HepG2 (cell line): ENCODE results near the gene UVSSA. TPM values are rescaled to one million over a fixed set of nuclear protein-coding genes. Genes with fewer than 3 reads are reported as not detected.

Experiments used
- ATAC-seq: fragments of 200-7000 bp; cut with Tn5 transposase; 3 replicates; pipeline ENCODE4 v1.9.1; 2020; ENCODE audit warnings: mild to moderate bottlenecking, moderate library complexity
- BruUV-seq: library from RNA; stranded (reverse); fragments of 400-500 nt; replicated peaks from 2 replicates; lab custom pipeline; 2021; lab: Mats Ljungman, UMichigan
- CTCF ChIA-PET: fragments of 300-600 bp; formaldehyde crosslinking; extraction: SDS; loops from one replicate; lab custom pipeline; 2021; ENCODE audit warnings: low total read pairs, inconsistent platforms, low intra/inter-chr PET ratio; lab: Yijun Ruan, JAX
- POLR2A ChIA-PET: fragments of 350-600 bp; sonication (Branson Sonifier 250); formaldehyde crosslinking; loops from one replicate; lab custom pipeline; 2020; ENCODE audit warnings: antibody characterized with exemption, inconsistent platforms; lab: Yijun Ruan, JAX
- DNase-seq: peaks from one replicate; pipeline ENCODE4 v3.0.0-alpha.2; 2015; ENCODE audit warnings: low spot score
- FAIRE-seq: peaks from 3 replicates; lab custom pipeline; 2011; peaks lifted over from hg19 to GRCh38; lab: Jason Lieb, UNC
- H2AFZ ChIP-seq: one replicate; pipeline ENCODE4 v1.6.1; 2011; ENCODE audit warnings: low read length, inconsistent platforms
- H3K27ac ChIP-seq: fragments of 300-600 bp; 3 replicates; pipeline ENCODE4 v1.8.0; 2011; ENCODE audit warnings: mixed run types, mild to moderate bottlenecking, mixed read lengths, low read length, inconsistent platforms; ENCODE audit not compliant: insufficient read depth; ENCODE audit errors: extremely low read length
- H3K27me3 ChIP-seq, 2 experiments: fragments of 200-600 bp in 1 of 2; 2 replicates in 1 of 2; 3 replicates in 1 of 2; pipeline versions ENCODE4 v1.6.0 to v1.8.0; 2011; ENCODE audit warnings: low read length in 2 of 2, mild to moderate bottlenecking in 2 of 2, moderate library complexity in 2 of 2, inconsistent platforms in 1 of 2; ENCODE audit not compliant: insufficient read depth in 2 of 2, control insufficient read depth in 1 of 2
- H3K36me3 ChIP-seq, 2 experiments: fragments of 200-600 bp in 1 of 2; replicated peaks in 1 of 2; 2 replicates in 1 of 2; 3 replicates in 1 of 2; pipeline versions ENCODE4 v1.5.1 to v1.8.0; 2011; ENCODE audit warnings: low read length in 2 of 2, inconsistent platforms in 1 of 2; ENCODE audit not compliant: insufficient read depth in 2 of 2, control insufficient read depth in 1 of 2
- H3K4me1 ChIP-seq: 2 replicates; pipeline ENCODE4 v1.5.1; 2012; ENCODE audit warnings: low read length, inconsistent platforms; ENCODE audit not compliant: insufficient read depth
- H3K4me2 ChIP-seq: 2 replicates; pipeline ENCODE4 v1.6.0; 2011; ENCODE audit warnings: low read depth, low read length, inconsistent platforms
- H3K4me3 ChIP-seq, 3 experiments: fragments of 200-600 bp in 1 of 3; sonication (generic), shearing (Covaris generic) in 1 of 3; replicated peaks in 1 of 3; 2 replicates each; pipeline ENCODE4 v1.5.1; 2011 to 2016; ENCODE audit warnings: low read length in 3 of 3, inconsistent platforms in 2 of 3, low read depth in 2 of 3, mild to moderate bottlenecking in 2 of 3, control low read depth in 1 of 3, mixed read lengths in 1 of 3; ENCODE audit not compliant: insufficient read depth in 1 of 3
- H3K79me2 ChIP-seq: one replicate; pipeline ENCODE4 v1.6.1; 2011; ENCODE audit warnings: low read length, inconsistent platforms; ENCODE audit not compliant: insufficient read depth
- H3K9ac ChIP-seq: 2 replicates; pipeline ENCODE4 v1.6.0; 2011; ENCODE audit warnings: mild to moderate bottlenecking, low read depth, low read length, inconsistent platforms; ENCODE audit not compliant: insufficient read depth
- H3K9me3 ChIP-seq: 2 replicates; pipeline ENCODE4 v1.5.1; 2012; ENCODE audit warnings: mild to moderate bottlenecking, low read length
- H4K20me1 ChIP-seq: 2 replicates; pipeline ENCODE4 v1.6.0; 2011; ENCODE audit warnings: inconsistent platforms, mild to moderate bottlenecking, low read length, moderate library complexity; ENCODE audit not compliant: insufficient read depth
- ATAD3A ChIP-seq: sonication (generic); formaldehyde crosslinking; IDR thresholded peaks from 2 replicates; pipeline ENCODE4 v1.4.0; 2020; ENCODE audit warnings: missing genetic modification reagents
- FUBP1 ChIP-seq: sonication (generic); formaldehyde crosslinking; IDR thresholded peaks from 2 replicates; pipeline ENCODE4 v1.5.1; 2020; ENCODE audit warnings: missing genetic modification reagents, mild to moderate bottlenecking, borderline replicate concordance
- MEIS2 ChIP-seq: sonication (generic); formaldehyde crosslinking; IDR thresholded peaks from 2 replicates; pipeline ENCODE4 v1.9.0; 2021; ENCODE audit warnings: mild to moderate bottlenecking, missing genetic modification reagents
- NCOR1 ChIP-seq: fragments of 200-600 bp; sonication (generic); IDR thresholded peaks from 2 replicates; pipeline ENCODE4 v1.7.0; 2017; ENCODE audit warnings: antibody characterized with exemption, low read length, borderline replicate concordance
- NFE2L2 ChIP-seq: fragments of 150-350 bp; IDR thresholded peaks from 2 replicates; pipeline ENCODE4 v1.6.1; 2014; ENCODE audit warnings: low read length
- NKX3-1 ChIP-seq: sonication (generic); formaldehyde crosslinking; IDR thresholded peaks from 2 replicates; pipeline ENCODE4 v1.5.0; 2020; ENCODE audit warnings: missing genetic modification reagents
- PCBP2 ChIP-seq: fragments of 200-400 bp; formaldehyde crosslinking; optimal IDR thresholded peaks from 2 replicates; pipeline ENCODE3; 2018; ENCODE audit warnings: low read length, low read depth; ENCODE audit not compliant: poor library complexity, severe bottlenecking
- RARA ChIP-seq: IDR thresholded peaks from 2 replicates; pipeline ENCODE4 v1.6.1; 2016; ENCODE audit warnings: missing genetic modification reagents, missing compliant biosample characterization
- SAFB2 ChIP-seq: sonication (generic); formaldehyde crosslinking; IDR thresholded peaks from 2 replicates; pipeline ENCODE4 v1.5.1; 2020; ENCODE audit warnings: missing genetic modification reagents, low read depth, mild to moderate bottlenecking, borderline replicate concordance
- TEAD3 ChIP-seq: optimal IDR thresholded peaks from 2 replicates; pipeline ENCODE3; 2016; ENCODE audit warnings: borderline replicate concordance
- TOE1 ChIP-seq: sonication (generic); formaldehyde crosslinking; IDR thresholded peaks from 2 replicates; pipeline ENCODE4 v1.4.0; 2020; ENCODE audit warnings: mild to moderate bottlenecking, missing genetic modification reagents
- ZNF124 ChIP-seq: sonication (generic); formaldehyde crosslinking; IDR thresholded peaks from 2 replicates; pipeline ENCODE4 v1.4.0; 2020; ENCODE audit warnings: missing genetic modification reagents
- ZNF44 ChIP-seq: sonication (generic); formaldehyde crosslinking; IDR thresholded peaks from 2 replicates; pipeline ENCODE4 v1.5.1; 2020; ENCODE audit warnings: mild to moderate bottlenecking, missing genetic modification reagents
- ZNF749 ChIP-seq: sonication (generic); formaldehyde crosslinking; IDR thresholded peaks from 2 replicates; pipeline ENCODE4 v1.8.0; 2022; ENCODE audit warnings: mild to moderate bottlenecking, missing genetic modification reagents, moderate library complexity, borderline replicate concordance
- ZNF776 ChIP-seq: sonication (generic); formaldehyde crosslinking; IDR thresholded peaks from 2 replicates; pipeline ENCODE4 v1.4.0; 2020; ENCODE audit warnings: mild to moderate bottlenecking, missing genetic modification reagents
- ZSCAN29 ChIP-seq: sonication (generic); formaldehyde crosslinking; conservative IDR thresholded peaks from 2 replicates; pipeline ENCODE4 v1.4.0; 2020; ENCODE audit warnings: mild to moderate bottlenecking, missing genetic modification reagents
- WGBS: methylation state at CpG from one replicate; pipeline ENCODE4 v1.1.6; 2017; ENCODE audit warnings: low lambda C conversion rate; 5-methylcytosine and 5-hydroxymethylcytosine counted together
- in situ Hi-C: cut with HindIII; loops from 2 replicates; pipeline ENCODE4 v1.10.0; 2017; ENCODE audit warnings: low pct_unique_long_range_greater_than_20kb; ENCODE audit not compliant: extremely low pct_ligation_motif_present
- intact Hi-C: fragments of 100-400 bp; cut with micrococcal nuclease; formaldehyde crosslinking; loops from one replicate; pipeline ENCODE4 v1.10.0; 2022; ENCODE audit not compliant: unreplicated experiment
- polyA plus RNA-seq, 8 experiments: library from polyadenylated mRNA; depleted of rRNA in 3 of 8; stranded (reverse) in 7 of 8; unstranded in 1 of 8; fragments of >200 nt; fragmentation: Illumina TruSeq in 4 of 8; extraction: Trizol in 4 of 8; gene quantifications; 2 replicates each; pipeline versions ENCODE4 v1.2.1 to v1.2.3, GENCODE V29; 2011 to 2016; ENCODE audit warnings: low read depth in 4 of 8, missing spikeins in 1 of 8, mixed read lengths in 1 of 8; ENCODE audit not compliant: insufficient read depth in 1 of 8
- total RNA-seq, 5 experiments: library from RNA; depleted of rRNA; stranded (reverse); fragments of >200 nt; fragmentation: Illumina TruSeq; extraction: Trizol; gene quantifications; 2 replicates each; pipeline ENCODE4 v1.2.3, GENCODE V29; 2016; ENCODE audit warnings: low read depth in 1 of 5
- TF ChIP-seq, protein P1 (sequence below): sonication (generic); formaldehyde crosslinking; conservative IDR thresholded peaks from 2 replicates; pipeline ENCODE4 v1.8.0; 2022; ENCODE audit warnings: low read depth, missing genetic modification reagents
- TF ChIP-seq, protein P2 (sequence below): IDR thresholded peaks from 2 replicates; pipeline ENCODE4 v1.6.1; 2016

UVSSA gene
- total and polyA plus RNA-seq, 2 of the 13 experiments (the other 11 are each of a cell fraction or from before 2014, with no cell fraction given) = 4.6 to 8.4 TPM

- Histone ChIP-seq H3K4me3 (no peak overlapping the region), H3K27ac (no peak overlapping the region), H3K4me2 (no peak overlapping the region), H3K27me3 (peaks cover 0 to 33% of the 10 kb centered on the region in 2 experiments; a peak in 4 of 5 replicates), H3K4me1 (no peaks in the 10 kb centered on the region), H3K9ac (no peak overlapping the region), H2AFZ (no peak overlapping the region), H3K36me3 (no peaks in the 10 kb centered on the region), H3K79me2 (no peaks in the 10 kb centered on the region), H4K20me1 (no peaks in the 10 kb centered on the region), H3K9me3 (no peaks in the 10 kb centered on the region)
- in situ Hi-C loops (no loop called here), intact Hi-C loops (no loop called here)
- BruUV-seq = no TSS peak
- POLR2A ChIA-PET = no interaction called here
- CTCF ChIA-PET = no interaction called here
- FAIRE-seq (no peak), DNase-seq (no peak), ATAC-seq (no peak)
- 10% methylated on average over 12 of the region's 17 CpGs for WGBS
- TF ChIP-seq RARA (CRISPR knock-in tag) = no peak
- TF ChIP-seq TEAD3 (CRISPR knock-in tag) = no peak
- no peak for TF ChIP-seq NKX3-1 (CRISPR knock-in tag)
- no peak for TF ChIP-seq ZNF776
- no peak for TF ChIP-seq NCOR1
- TF ChIP-seq TOE1 = no peak
- no peak for TF ChIP-seq ZNF749
- TF ChIP-seq MEIS2 = no peak
- no peak for TF ChIP-seq NFE2L2
- TF ChIP-seq, protein P1, sequence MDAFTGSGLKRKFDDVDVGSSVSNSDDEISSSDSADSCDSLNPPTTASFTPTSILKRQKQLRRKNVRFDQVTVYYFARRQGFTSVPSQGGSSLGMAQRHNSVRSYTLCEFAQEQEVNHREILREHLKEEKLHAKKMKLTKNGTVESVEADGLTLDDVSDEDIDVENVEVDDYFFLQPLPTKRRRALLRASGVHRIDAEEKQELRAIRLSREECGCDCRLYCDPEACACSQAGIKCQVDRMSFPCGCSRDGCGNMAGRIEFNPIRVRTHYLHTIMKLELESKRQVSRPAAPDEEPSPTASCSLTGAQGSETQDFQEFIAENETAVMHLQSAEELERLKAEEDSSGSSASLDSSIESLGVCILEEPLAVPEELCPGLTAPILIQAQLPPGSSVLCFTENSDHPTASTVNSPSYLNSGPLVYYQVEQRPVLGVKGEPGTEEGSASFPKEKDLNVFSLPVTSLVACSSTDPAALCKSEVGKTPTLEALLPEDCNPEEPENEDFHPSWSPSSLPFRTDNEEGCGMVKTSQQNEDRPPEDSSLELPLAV = no peak
- TF ChIP-seq, protein P2, sequence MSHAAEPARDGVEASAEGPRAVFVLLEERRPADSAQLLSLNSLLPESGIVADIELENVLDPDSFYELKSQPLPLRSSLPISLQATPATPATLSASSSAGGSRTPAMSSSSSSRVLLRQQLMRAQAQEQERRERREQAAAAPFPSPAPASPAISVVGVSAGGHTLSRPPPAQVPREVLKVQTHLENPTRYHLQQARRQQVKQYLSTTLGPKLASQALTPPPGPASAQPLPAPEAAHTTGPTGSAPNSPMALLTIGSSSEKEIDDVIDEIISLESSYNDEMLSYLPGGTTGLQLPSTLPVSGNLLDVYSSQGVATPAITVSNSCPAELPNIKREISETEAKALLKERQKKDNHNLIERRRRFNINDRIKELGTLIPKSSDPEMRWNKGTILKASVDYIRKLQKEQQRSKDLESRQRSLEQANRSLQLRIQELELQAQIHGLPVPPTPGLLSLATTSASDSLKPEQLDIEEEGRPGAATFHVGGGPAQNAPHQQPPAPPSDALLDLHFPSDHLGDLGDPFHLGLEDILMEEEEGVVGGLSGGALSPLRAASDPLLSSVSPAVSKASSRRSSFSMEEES = no peak
- no peak for TF ChIP-seq ZSCAN29 (CRISPR knock-in tag)
- TF ChIP-seq PCBP2 = no peak
- TF ChIP-seq SAFB2 (CRISPR knock-in tag) = no peak
- TF ChIP-seq ZNF44 (CRISPR knock-in tag) = no peak
- TF ChIP-seq FUBP1 (CRISPR knock-in tag) = no peak
- no peak for TF ChIP-seq ZNF124 (CRISPR knock-in tag)
- no peak for TF ChIP-seq ATAD3A (CRISPR knock-in tag)
Observed at GRCh38 chr4:1418494-1419285, 71.7 kb downstream of the UVSSA start.
